ENCODE results near the gene CEACAM20. TPM values are rescaled to one million over a fixed set of nuclear protein-coding genes. Genes with fewer than 3 reads are reported as not detected.

CEACAM20 gene
- total RNA-seq (2021) (not detected in 3 replicates), Bru-seq, nascent RNA (percentile 2 among the genes with signal in this experiment)
- long read RNA-seq, experiment 1, result 0 reads
- long read RNA-seq, experiment 2, result 0 reads
- long read RNA-seq, experiment 3, result 0 reads

- DNase-seq (ENCODE audit: low spot score) (no peak), ATAC-seq (no peak)
- ChIA-PET POLR2A (no interaction called here), CTCF (interaction anchor here (1.8 to 1.9 kb wide), 2 partner anchors 23 to 53 kb away, joined by 5 to 8 read pairs; no protein-coding TSS in a partner anchor)
- H3K9me3 Mint-ChIP-seq, result peaks cover 39% of the 10 kb centered on the region
- peaks cover 2% of the 10 kb centered on the region; the same call in 1 of the 2 replicates for H3K36me3 Mint-ChIP-seq
- H3K4me3 Mint-ChIP-seq, result no peak within 1 kb of the TSS
- no peaks in the 10 kb centered on the region for H3K4me1 Mint-ChIP-seq
- peaks cover 50% of the 10 kb centered on the region for H3K27me3 Mint-ChIP-seq (ENCODE audit: low read depth)
- no peak within 1 kb of the TSS for H3K27ac Mint-ChIP-seq
- TF ChIP-seq IRF2 (CRISPR knock-in tag; IDR thresholded peaks at IDR 0.05; ENCODE audit: borderline replicate concordance, low read depth), result no peak
- no peak for TF ChIP-seq ELF4 (CRISPR knock-in tag; IDR thresholded peaks at IDR 0.05; ENCODE audit: low read depth)
- no peak for TF ChIP-seq CREM (CRISPR knock-in tag; IDR thresholded peaks at IDR 0.05)
- TF ChIP-seq NR3C1 (CRISPR knock-in tag; conservative IDR thresholded peaks at IDR 0.05; ENCODE audit: low read depth), result no peak
- no peak for TF ChIP-seq ZBTB21 (CRISPR knock-in tag; IDR thresholded peaks at IDR 0.05; ENCODE audit: borderline replicate concordance)
- no peak for TF ChIP-seq ETV6 (CRISPR knock-in tag; IDR thresholded peaks at IDR 0.05)
- no peak for TF ChIP-seq PREB (CRISPR knock-in tag; IDR thresholded peaks at IDR 0.05; ENCODE audit: borderline replicate concordance)
- no peak for TF ChIP-seq ERG (CRISPR knock-in tag; IDR thresholded peaks at IDR 0.05)
- no peak for TF ChIP-seq ZNF423 (CRISPR knock-in tag; IDR thresholded peaks at IDR 0.05)
- no peak for TF ChIP-seq FOXK1 (CRISPR knock-in tag; IDR thresholded peaks at IDR 0.05)
- TF ChIP-seq TCF7 (CRISPR knock-in tag; IDR thresholded peaks at IDR 0.05; ENCODE audit: low read depth), result no peak
- TF ChIP-seq JUN (CRISPR knock-in tag; IDR thresholded peaks at IDR 0.05), result no peak
- no peak for TF ChIP-seq ZNF232 (CRISPR knock-in tag; IDR thresholded peaks at IDR 0.05)
- no peak for TF ChIP-seq ZBTB43 (CRISPR knock-in tag; IDR thresholded peaks at IDR 0.05)
- no peak for TF ChIP-seq ATF2 (CRISPR knock-in tag; IDR thresholded peaks at IDR 0.05; ENCODE audit: borderline replicate concordance, low read depth)
- TF ChIP-seq IRF1 (CRISPR knock-in tag; IDR thresholded peaks at IDR 0.05), result no peak
- TF ChIP-seq NR1H2 (CRISPR knock-in tag; IDR thresholded peaks at IDR 0.05), result no peak
These were observed at the start of gene CEACAM20 for GRCh38 chr19:44529536-44529935. Gene CEACAM20 (minus strand): TSS chr19:44529675. CDS start chr19:44529509, 166 bp downstream.

GRCh38 chr19:44577566-44577874 is 48.0 kb upstream of the CEACAM20 start:
- ChIA-PET POLR2A (no interaction called here), CTCF (interaction anchor here (0.6 to 2.6 kb wide), 30 partner anchors 8 to 193 kb away, joined by 3 to 38 read pairs (median 5); partner anchors contain the start of gene PVR)
- no peaks in the 10 kb centered on the region for H3K36me3 Mint-ChIP-seq
- DNase-seq (ENCODE audit: low spot score) (no peak), ATAC-seq (no peak)
- no peak overlapping the region for H3K4me3 Mint-ChIP-seq
- peaks cover 16% of the 10 kb centered on the region for H3K4me1 Mint-ChIP-seq
- no peak overlapping the region for H3K27ac Mint-ChIP-seq
- H3K27me3 Mint-ChIP-seq (ENCODE audit: low read depth), result peaks cover 7% of the 10 kb centered on the region
- peaks cover 6% of the 10 kb centered on the region; the same call in 1 of the 2 replicates for H3K9me3 Mint-ChIP-seq
- TF ChIP-seq USF2 (CRISPR knock-in tag; IDR thresholded peaks at IDR 0.05) (no peak), ZNF423 (CRISPR knock-in tag; IDR thresholded peaks at IDR 0.05) (no peak), ATF2 (CRISPR knock-in tag; IDR thresholded peaks at IDR 0.05; ENCODE audit: borderline replicate concordance, low read depth) (no peak), SOX15 (CRISPR knock-in tag; IDR thresholded peaks at IDR 0.05) (no peak), SMAD4 (CRISPR knock-in tag; IDR thresholded peaks at IDR 0.05) (no peak), AFF4 (CRISPR knock-in tag; IDR thresholded peaks at IDR 0.05; ENCODE audit: borderline replicate concordance) (no peak)
